IMR-90 (cell line): Measurements from ENCODE around the gene EIF3I. TPM values are rescaled to one million over a fixed set of nuclear protein-coding genes. Genes with fewer than 3 reads are reported as not detected.

ENCODE experiments used
- MXI1 ChIP-seq: IDR thresholded peaks from 2 replicates; pipeline ENCODE4 v1.6.1; 2012; ENCODE audit warnings: low read depth, mild to moderate bottlenecking, low read length, moderate library complexity, borderline replicate concordance
- RAD21 ChIP-seq: IDR thresholded peaks from 2 replicates; pipeline ENCODE4 v1.6.1; 2012; ENCODE audit warnings: low read length, improper control_type of control experiment
- RFX5 ChIP-seq: IDR thresholded peaks from 2 replicates; pipeline ENCODE4 v1.8.0; 2012; ENCODE audit warnings: low read depth, mild to moderate bottlenecking, low read length, moderate library complexity
- polyA plus RNA-seq, 3 experiments: library from polyadenylated mRNA; depleted of rRNA; stranded (reverse); fragments of >200 nt; gene quantifications; 2 replicates each; pipeline ENCODE4 v1.2.3, GENCODE V29; 2012; ENCODE audit warnings: low replicate concordance in 1 of 3
- total RNA-seq: library from RNA; depleted of rRNA; stranded (reverse); fragments of >200 nt; gene quantifications from 2 replicates; pipeline ENCODE4 v1.2.3, GENCODE V29; 2012
- TF ChIP-seq, protein P1 (sequence below): fragments of 150-350 bp; IDR thresholded peaks from 2 replicates; pipeline ENCODE4 v1.6.1; 2016; ENCODE audit warnings: low read depth, mild to moderate bottlenecking, low read length, moderate library complexity, borderline replicate concordance
- TF ChIP-seq, protein P2 (sequence below): conservative IDR thresholded peaks from 2 replicates; pipeline ENCODE4 v1.5.1; 2012; ENCODE audit warnings: mild to moderate bottlenecking, low read depth, low read length, improper control_type of control experiment

Gene EIF3I
- total and polyA plus RNA-seq, 2 of the 4 experiments (the other 2 are of a cell fraction): 469 to 716 TPM

DNA sequence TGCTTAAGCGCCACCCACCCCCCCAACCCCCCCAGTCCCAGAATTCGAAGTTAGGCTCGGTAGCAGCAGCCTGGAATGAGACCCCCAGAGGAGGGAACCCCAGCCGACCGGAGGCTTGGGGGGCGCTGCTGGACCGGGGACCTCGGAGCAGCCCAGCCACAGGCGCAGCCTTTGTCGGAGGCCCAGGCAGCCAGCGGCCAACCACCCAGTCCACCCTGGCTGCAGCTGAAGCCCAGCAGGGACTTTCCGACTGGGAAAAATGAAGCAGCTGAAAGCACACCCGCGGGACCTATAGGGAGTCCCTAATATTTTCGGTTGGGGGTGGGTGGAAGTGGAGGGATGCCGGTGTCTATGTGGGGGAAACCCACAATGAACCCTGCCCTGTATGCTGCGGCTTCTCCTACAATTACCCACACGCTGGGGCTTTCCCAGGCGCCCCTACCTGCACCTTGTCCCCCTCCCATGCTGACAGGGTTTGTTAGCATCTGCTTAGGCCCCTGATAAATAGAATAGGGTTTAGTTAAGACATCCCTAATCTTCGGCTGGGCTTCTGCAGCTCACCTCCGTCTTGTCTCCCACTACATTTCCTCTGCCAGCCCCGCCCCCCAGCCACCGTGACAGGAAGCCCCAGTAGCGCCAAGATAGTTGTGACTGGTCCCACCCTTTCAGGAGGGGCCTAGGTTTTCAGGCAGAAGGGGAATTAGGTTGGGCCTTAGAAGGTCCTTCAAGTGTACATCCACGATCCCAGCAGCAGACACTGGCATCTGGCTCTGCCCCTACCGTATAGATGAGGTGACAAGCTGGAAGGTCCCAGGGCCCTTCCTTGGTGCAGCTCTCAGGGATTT is 21.0 kb upstream of the EIF3I start (continued):
- TF ChIP-seq, protein P1, sequence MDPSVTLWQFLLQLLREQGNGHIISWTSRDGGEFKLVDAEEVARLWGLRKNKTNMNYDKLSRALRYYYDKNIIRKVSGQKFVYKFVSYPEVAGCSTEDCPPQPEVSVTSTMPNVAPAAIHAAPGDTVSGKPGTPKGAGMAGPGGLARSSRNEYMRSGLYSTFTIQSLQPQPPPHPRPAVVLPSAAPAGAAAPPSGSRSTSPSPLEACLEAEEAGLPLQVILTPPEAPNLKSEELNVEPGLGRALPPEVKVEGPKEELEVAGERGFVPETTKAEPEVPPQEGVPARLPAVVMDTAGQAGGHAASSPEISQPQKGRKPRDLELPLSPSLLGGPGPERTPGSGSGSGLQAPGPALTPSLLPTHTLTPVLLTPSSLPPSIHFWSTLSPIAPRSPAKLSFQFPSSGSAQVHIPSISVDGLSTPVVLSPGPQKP: no peak
- TF ChIP-seq, protein P2, sequence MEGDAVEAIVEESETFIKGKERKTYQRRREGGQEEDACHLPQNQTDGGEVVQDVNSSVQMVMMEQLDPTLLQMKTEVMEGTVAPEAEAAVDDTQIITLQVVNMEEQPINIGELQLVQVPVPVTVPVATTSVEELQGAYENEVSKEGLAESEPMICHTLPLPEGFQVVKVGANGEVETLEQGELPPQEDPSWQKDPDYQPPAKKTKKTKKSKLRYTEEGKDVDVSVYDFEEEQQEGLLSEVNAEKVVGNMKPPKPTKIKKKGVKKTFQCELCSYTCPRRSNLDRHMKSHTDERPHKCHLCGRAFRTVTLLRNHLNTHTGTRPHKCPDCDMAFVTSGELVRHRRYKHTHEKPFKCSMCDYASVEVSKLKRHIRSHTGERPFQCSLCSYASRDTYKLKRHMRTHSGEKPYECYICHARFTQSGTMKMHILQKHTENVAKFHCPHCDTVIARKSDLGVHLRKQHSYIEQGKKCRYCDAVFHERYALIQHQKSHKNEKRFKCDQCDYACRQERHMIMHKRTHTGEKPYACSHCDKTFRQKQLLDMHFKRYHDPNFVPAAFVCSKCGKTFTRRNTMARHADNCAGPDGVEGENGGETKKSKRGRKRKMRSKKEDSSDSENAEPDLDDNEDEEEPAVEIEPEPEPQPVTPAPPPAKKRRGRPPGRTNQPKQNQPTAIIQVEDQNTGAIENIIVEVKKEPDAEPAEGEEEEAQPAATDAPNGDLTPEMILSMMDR: 0 out of 2 replicates have a peak, but pooled peaks have one; percentile 18
- TF ChIP-seq MXI1 (no peak), RAD21 (0 out of 2 replicates have a peak, but pooled peaks have one; percentile 5), RFX5 (no peak)
